HCT116 (cell line): Measurements from ENCODE around the gene MAPK4. TPM values are rescaled to one million over a fixed set of nuclear protein-coding genes. Genes with fewer than 3 reads are reported as not detected.

ENCODE experiments used
- ATAC-seq: fragments of 200-7000 bp; cut with Tn5 transposase; 2 replicates; pipeline ENCODE4 v1.9.1; 2020; ENCODE audit warnings: mild to moderate bottlenecking, moderate library complexity
- BruUV-seq: library from RNA; stranded (reverse); fragments of 400-500 nt; replicated peaks from 2 replicates; lab custom pipeline; 2021; lab: Mats Ljungman, UMichigan
- CTCF ChIA-PET: fragments of 300-600 bp; sonication (Branson Sonifier 250); formaldehyde crosslinking; loops from one replicate; lab custom pipeline; 2021; ENCODE audit warnings: antibody characterized with exemption; lab: Charles Lee
- POLR2A ChIA-PET: fragments of 300-600, 350-600 bp; sonication (Branson Sonifier 250); formaldehyde crosslinking; loops from one replicate; lab custom pipeline; 2021; ENCODE audit warnings: antibody characterized with exemption; lab: Charles Lee
- RAD21 ChIA-PET, 2 experiments: fragments of 300-600 bp; sonication (Branson Sonifier 250); formaldehyde crosslinking; loops; one replicate each; lab custom pipeline; 2023; ENCODE audit warnings: low total read pairs in 2 of 2; ENCODE audit not compliant: uncharacterized antibody in 2 of 2, unreplicated experiment in 2 of 2, low non-redundant PET in 1 of 2; lab: Charles Lee
- DNase-seq: peaks from one replicate; pipeline ENCODE4 v3.0.0-alpha.2; 2010; ENCODE audit warnings: low read depth, low spot score
- H2AFZ ChIP-seq: fragments of 200-600 bp; shearing (Covaris generic), sonication (generic); 2 replicates; pipeline ENCODE4 v1.6.1; 2017; ENCODE audit warnings: low read depth, mixed run types, mixed read lengths, antibody characterized with exemption, low read length; ENCODE audit not compliant: poor library complexity, severe bottlenecking
- H3K27ac ChIP-seq: 2 replicates; pipeline ENCODE4 v1.5.1; 2012; ENCODE audit warnings: low read depth, low read length
- H3K27me3 ChIP-seq: fragments of 200-600 bp; sonication (generic); 2 replicates; pipeline ENCODE4 v1.6.1; 2016; ENCODE audit warnings: mixed run types, low read length, mixed read lengths; ENCODE audit not compliant: insufficient read depth
- H3K36me3 ChIP-seq, 2 experiments: fragments of 200-500 bp in 1 of 2; fragments of 200-600 bp in 1 of 2; sonication (Bioruptor generic) in 1 of 2; sonication (generic) in 1 of 2; 2 replicates each; pipeline versions ENCODE4 v1.5.1 to v1.6.1; 2014 to 2016; ENCODE audit warnings: low read length in 2 of 2, inconsistent platforms in 1 of 2, mixed read lengths in 1 of 2, mixed run types in 1 of 2; ENCODE audit not compliant: insufficient read depth in 2 of 2, control insufficient read depth in 1 of 2
- H3K4me1 ChIP-seq, 2 experiments: fragments of 200-600 bp in 1 of 2; sonication (generic) in 1 of 2; 2 replicates each; pipeline versions ENCODE4 v1.5.1 to v1.6.1; 2012 to 2017; ENCODE audit warnings: low read length in 2 of 2, inconsistent platforms in 1 of 2, mild to moderate bottlenecking in 1 of 2, mixed read lengths in 1 of 2, mixed run types in 1 of 2, moderate library complexity in 1 of 2; ENCODE audit not compliant: insufficient read depth in 2 of 2, control insufficient read depth in 1 of 2
- H3K4me2 ChIP-seq: fragments of 200-600 bp; sonication (generic); 2 replicates; pipeline ENCODE4 v1.6.1; 2017; ENCODE audit warnings: mixed run types, low read length, mixed read lengths
- H3K4me3 ChIP-seq, 2 experiments: fragments of 200-600 bp in 1 of 2; sonication (generic) in 1 of 2; replicated peaks in 1 of 2; 2 replicates each; pipeline ENCODE4 v1.5.1; 2011 to 2016; ENCODE audit warnings: low read length in 2 of 2, control low read depth in 1 of 2, low read depth in 1 of 2, mild to moderate bottlenecking in 1 of 2, mixed read lengths in 1 of 2, mixed run types in 1 of 2
- H3K79me2 ChIP-seq: fragments of 200-600 bp; sonication (generic); 2 replicates; pipeline ENCODE4 v1.6.1; 2017; ENCODE audit warnings: mild to moderate bottlenecking, mixed run types, low read length, moderate library complexity, mixed read lengths; ENCODE audit not compliant: insufficient read depth
- H3K9ac ChIP-seq: fragments of 200-600 bp; sonication (generic); 2 replicates; pipeline ENCODE4 v1.6.1; 2016; ENCODE audit warnings: low read length, mixed read lengths
- H3K9me2 ChIP-seq: fragments of 200-600 bp; sonication (generic), shearing (Covaris generic); 2 replicates; pipeline ENCODE4 v1.6.1; 2017; ENCODE audit warnings: mixed run types, mild to moderate bottlenecking, moderate library complexity; ENCODE audit not compliant: insufficient read depth
- H3K9me3 ChIP-seq, 2 experiments: fragments of 200-500 bp in 1 of 2; fragments of 200-600 bp in 1 of 2; sonication (Bioruptor generic) in 1 of 2; sonication (generic) in 1 of 2; 2 replicates each; pipeline ENCODE4 v1.6.1; 2014 to 2017; ENCODE audit warnings: low read length in 2 of 2, mixed read lengths in 2 of 2, inconsistent platforms in 1 of 2, low read depth in 1 of 2, mild to moderate bottlenecking in 1 of 2, mixed run types in 1 of 2, moderate library complexity in 1 of 2; ENCODE audit not compliant: control insufficient read depth in 1 of 2, insufficient read depth in 1 of 2
- H4K20me1 ChIP-seq: fragments of 200-600 bp; sonication (generic), shearing (Covaris generic); 2 replicates; pipeline ENCODE4 v1.6.1; 2017; ENCODE audit warnings: mixed run types, mild to moderate bottlenecking, moderate library complexity; ENCODE audit not compliant: insufficient read depth
- ELF1 ChIP-seq: IDR thresholded peaks from 2 replicates; pipeline ENCODE4 v1.6.1; 2012; ENCODE audit warnings: low read depth, borderline replicate concordance
- EZH2 ChIP-seq: fragments of 200-600 bp; sonication (generic); IDR thresholded peaks from 2 replicates; pipeline ENCODE4 v1.6.1; 2017; ENCODE audit warnings: antibody characterized with exemption, mixed run types
- POLR2A ChIP-seq: IDR thresholded peaks from 2 replicates; pipeline ENCODE4 v1.7.0; 2011; ENCODE audit warnings: borderline replicate concordance; ENCODE audit not compliant: insufficient read depth, insufficient read length; ENCODE audit errors: extremely low read depth
- POLR2AphosphoS5 ChIP-seq: IDR thresholded peaks from 2 replicates; pipeline ENCODE4 v1.6.1; 2011; ENCODE audit warnings: mild to moderate bottlenecking, low read depth, low read length, moderate library complexity
- RAD21 ChIP-seq: IDR thresholded peaks from 2 replicates; pipeline ENCODE4 v1.6.1; 2012; ENCODE audit warnings: low read depth, mild to moderate bottlenecking
- SIN3A ChIP-seq: IDR thresholded peaks from 2 replicates; pipeline ENCODE4 v1.6.1; 2012; ENCODE audit warnings: low read depth
- TCF7L2 ChIP-seq: IDR thresholded peaks from 2 replicates; pipeline ENCODE4 v1.7.0; 2011; ENCODE audit warnings: borderline replicate concordance, inconsistent platforms; ENCODE audit not compliant: insufficient read depth, insufficient read length; ENCODE audit errors: extremely low read depth
- ZNF274 ChIP-seq: fragments of 200-500 bp; sonication (Bioruptor generic); IDR thresholded peaks from 2 replicates; pipeline ENCODE4 v1.6.1; 2014; ENCODE audit warnings: mild to moderate bottlenecking, low read depth, low read length, inconsistent platforms
- intact Hi-C: fragments of 100-400 bp; cut with micrococcal nuclease; formaldehyde crosslinking; loops from 2 replicates; pipeline ENCODE4 v1.10.0; 2022
- total RNA-seq: library from RNA; stranded (reverse); gene quantifications from one replicate; pipeline ENCODE4 v1.2.1, GENCODE V29; 2021; ENCODE audit not compliant: unreplicated experiment
- TF ChIP-seq, protein P1 (sequence below): IDR thresholded peaks from 2 replicates; pipeline ENCODE4 v1.6.1; 2011; ENCODE audit warnings: mild to moderate bottlenecking, low read length, moderate library complexity; ENCODE audit not compliant: insufficient replicate concordance; ENCODE audit errors: extremely low read depth
- TF ChIP-seq, protein P2 (sequence below): IDR thresholded peaks from 2 replicates; pipeline ENCODE4 v1.6.1; 2012

Gene MAPK4
- total RNA-seq, 1 experiment from 2014 or later = 0.89 TPM

DNA sequence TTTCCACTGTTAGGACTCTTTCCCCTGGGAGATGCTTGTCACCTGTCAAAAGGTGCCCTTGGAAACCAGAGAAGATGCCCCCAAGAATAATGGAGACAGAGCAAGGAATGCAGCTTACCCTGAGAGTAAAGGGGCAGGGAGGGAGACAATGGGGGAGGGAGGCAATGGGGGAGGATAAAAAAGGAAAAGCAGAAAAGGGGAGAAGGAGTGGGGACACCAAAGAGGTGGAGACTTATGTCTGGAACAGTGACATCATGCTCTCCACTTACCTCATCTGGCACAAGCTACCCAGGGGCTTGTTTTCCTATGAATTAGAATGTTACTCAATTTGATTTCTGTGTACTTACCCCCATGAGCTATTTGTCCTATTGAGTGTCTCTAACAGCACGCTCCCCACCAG lies 192.1 kb downstream of the MAPK4 start (continued):
- TF ChIP-seq POLR2AphosphoS5 = no peak

DNA sequence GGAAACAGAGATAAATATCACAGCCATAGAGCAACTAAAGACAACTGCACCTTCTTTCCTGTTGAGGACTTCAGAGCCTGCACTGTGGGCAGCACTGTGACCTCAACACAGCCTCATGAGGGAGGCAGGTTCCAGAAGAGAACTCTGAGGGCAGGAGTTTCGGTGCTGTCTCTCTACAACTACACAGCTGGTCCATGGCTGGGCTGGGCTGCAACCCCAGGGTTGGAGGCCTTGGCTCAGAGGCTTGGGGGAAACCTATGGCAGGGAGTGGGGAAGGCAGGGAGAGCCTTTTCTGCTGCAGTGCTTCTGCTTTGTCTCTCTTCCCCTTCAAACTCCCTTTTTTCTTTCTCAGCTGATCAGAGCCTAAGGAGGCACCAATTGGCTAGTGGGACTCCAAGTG lies 193.4 kb downstream of the MAPK4 start:
- RAD21 ChIA-PET = no interaction called here

More for the DNA sequence above, 193.4 kb downstream of the MAPK4 start:
- POLR2A ChIA-PET = no interaction called here
- CTCF ChIA-PET = no interaction called here
- BruUV-seq = no TSS peak
- DNase-seq = no peak
- Histone ChIP-seq H3K4me1 (peaks cover 5 to 9% of the 10 kb centered on the region in 2 experiments; a peak in 3 of 4 replicates), H2AFZ (no peak overlapping the region), H3K79me2 (no peaks in the 10 kb centered on the region), H3K4me2 (no peak overlapping the region), H3K9me3 (0 out of 4 replicates have a peak, but pooled peaks cover 0 to 6% of the 10 kb centered on the region in 2 experiments), H3K9ac (no peak overlapping the region), H4K20me1 (no peaks in the 10 kb centered on the region), H3K27me3 (peaks cover 14% of the 10 kb centered on the region; the same call in 1 of the 2 replicates), H3K36me3 (no peaks in the 10 kb centered on the region), H3K9me2 (no peaks in the 10 kb centered on the region), H3K27ac (no peak overlapping the region), H3K4me3 (no peak overlapping the region)
- TF ChIP-seq, protein P1, sequence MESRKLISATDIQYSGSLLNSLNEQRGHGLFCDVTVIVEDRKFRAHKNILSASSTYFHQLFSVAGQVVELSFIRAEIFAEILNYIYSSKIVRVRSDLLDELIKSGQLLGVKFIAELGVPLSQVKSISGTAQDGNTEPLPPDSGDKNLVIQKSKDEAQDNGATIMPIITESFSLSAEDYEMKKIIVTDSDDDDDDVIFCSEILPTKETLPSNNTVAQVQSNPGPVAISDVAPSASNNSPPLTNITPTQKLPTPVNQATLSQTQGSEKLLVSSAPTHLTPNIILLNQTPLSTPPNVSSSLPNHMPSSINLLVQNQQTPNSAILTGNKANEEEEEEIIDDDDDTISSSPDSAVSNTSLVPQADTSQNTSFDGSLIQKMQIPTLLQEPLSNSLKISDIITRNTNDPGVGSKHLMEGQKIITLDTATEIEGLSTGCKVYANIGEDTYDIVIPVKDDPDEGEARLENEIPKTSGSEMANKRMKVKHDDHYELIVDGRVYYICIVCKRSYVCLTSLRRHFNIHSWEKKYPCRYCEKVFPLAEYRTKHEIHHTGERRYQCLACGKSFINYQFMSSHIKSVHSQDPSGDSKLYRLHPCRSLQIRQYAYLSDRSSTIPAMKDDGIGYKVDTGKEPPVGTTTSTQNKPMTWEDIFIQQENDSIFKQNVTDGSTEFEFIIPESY = no peak
- TF ChIP-seq EZH2 (no peak), ELF1 (no peak), POLR2A (no peak), RAD21 (no peak), ZNF274 (no peak), SIN3A (no peak), POLR2AphosphoS5 (no peak), TCF7L2 (no peak)
- TF ChIP-seq, protein P2, sequence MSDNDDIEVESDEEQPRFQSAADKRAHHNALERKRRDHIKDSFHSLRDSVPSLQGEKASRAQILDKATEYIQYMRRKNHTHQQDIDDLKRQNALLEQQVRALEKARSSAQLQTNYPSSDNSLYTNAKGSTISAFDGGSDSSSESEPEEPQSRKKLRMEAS = no peak
- no peak for ATAC-seq
- intact Hi-C loops = no loop called here
